Measurements from ENCODE around the gene CTBP2. TPM values are rescaled to one million over a fixed set of nuclear protein-coding genes. Genes with fewer than 3 reads are reported as not detected.

The CTBP2 gene
- total RNA-seq, 8 experiments from 2014 or later: 29.4 to 90.0 (median 44.8) TPM

GRCh38 chr10:125161707-125162119, 1.4 kb upstream of the CTBP2 start:
- H3K4me3 ChIP-seq: peak overlapping the region; percentile 84 to 99 (median 95)
- 5 to 24% (median 20%) methylated on average over 2 to 7 of the region's 39 CpGs; no CpG with 5 or more reads in 7 of the 10 experiments for WGBS, 10 experiments
- H3K27ac ChIP-seq: peak overlapping the region; percentile 91 to 97
- in situ Hi-C loops (cut with MboI; ENCODE audit: low pct_unique_long_range_greater_than_20kb in 2 of 9, low sequenced_read_pairs in 9 of 9, unreplicated experiment in 9 of 9): loop anchor here in 1 of 9 experiments (25.0 kb wide), 2 partner anchors 176 to 551 kb away; partner anchors contain the start of gene EDRF1
- ATAC-seq (replicated peaks in 6 of 8): peak in 6 of 8 experiments; percentile 1 to 21 (median 10)
- peaks cover 10 to 12% of the 10 kb centered on the region in 2 donors for H3K4me1 ChIP-seq (replicated peaks in 1 of 2)

- peaks cover 16 to 18% of the 10 kb centered on the region in 2 donors for H3K4me1 ChIP-seq (replicated peaks in 1 of 2)
- no CpG with 5 or more reads among the region's 76 CpGs for WGBS, 10 experiments
- peak; percentile 45 to 82 (median 73) for ATAC-seq (replicated peaks in 6 of 8)
- in situ Hi-C loops (cut with MboI; ENCODE audit: low pct_unique_long_range_greater_than_20kb in 2 of 9, low sequenced_read_pairs in 9 of 9, unreplicated experiment in 9 of 9): loop anchor here in 1 of 9 experiments (25.0 kb wide), 2 partner anchors 176 to 551 kb away; partner anchors contain the start of gene EDRF1
- H3K27ac ChIP-seq: peak overlapping the region; percentile 91 to 97
- peak overlapping the region; percentile 84 to 99 (median 95) for H3K4me3 ChIP-seq
Measured at GRCh38 chr10:125160856-125161706, 718 bp upstream of the CTBP2 start.

GRCh38 chr10:125159486-125159931, 854 bp downstream of the CTBP2 start:
- ATAC-seq (replicated peaks in 6 of 8): peak in 2 of 8 experiments; percentile 0 to 1
- peak overlapping the region; percentile 91 to 97 for H3K27ac ChIP-seq
- H3K4me1 ChIP-seq (replicated peaks in 1 of 2): peaks cover 25 to 34% of the 10 kb centered on the region in 2 donors
- H3K4me3 ChIP-seq: peak overlapping the region; percentile 84 to 99 (median 95)
- in situ Hi-C loops (cut with MboI; ENCODE audit: low pct_unique_long_range_greater_than_20kb in 2 of 9, low sequenced_read_pairs in 9 of 9, unreplicated experiment in 9 of 9): loop anchor here in 1 of 9 experiments (25.0 kb wide), 2 partner anchors 178 to 553 kb away; partner anchors contain the start of gene EDRF1
- WGBS, 10 experiments: 0% methylated on average over 12 of the region's 66 CpGs; no CpG with 5 or more reads in 9 of the 10 experiments

- Histone ChIP-seq H3K27ac (peak overlapping the region; percentile 91 to 97), H3K4me1 (replicated peaks in 1 of 2) (peaks cover 32 to 41% of the 10 kb centered on the region in 2 donors), H3K4me3 (peak overlapping the region; percentile 84 to 99 (median 95))
- in situ Hi-C loops (cut with MboI; ENCODE audit: low pct_unique_long_range_greater_than_20kb in 2 of 9, low sequenced_read_pairs in 9 of 9, unreplicated experiment in 9 of 9): loop anchor here in 1 of 9 experiments (25.0 kb wide), 2 partner anchors 178 to 553 kb away; partner anchors contain the start of gene EDRF1
- peak; percentile 2 to 14 (median 10) for ATAC-seq (replicated peaks in 6 of 8)
- WGBS, 10 experiments: 0 to 2% (median 0%) methylated on average over 2 to 36 of the region's 115 CpGs; no CpG with 5 or more reads in 3 of the 10 experiments
Measured at GRCh38 chr10:125158601-125159485, 1.5 kb downstream of the CTBP2 start.

GRCh38 chr10:125158275-125158600, 2.1 kb downstream of the CTBP2 start:
- ATAC-seq (replicated peaks in 6 of 8): peak in 3 of 8 experiments; percentile 2 to 7 (median 3)
- Histone ChIP-seq H3K4me3 (peak overlapping the region; percentile 84 to 99 (median 95)), H3K27ac (peak overlapping the region; percentile 91 to 97), H3K4me1 (replicated peaks in 1 of 2) (peaks cover 38 to 47% of the 10 kb centered on the region in 2 donors)
- WGBS, 10 experiments: 0 to 16% (median 0%) methylated on average over 2 to 7 of the region's 7 CpGs
- in situ Hi-C loops (cut with MboI; ENCODE audit: low pct_unique_long_range_greater_than_20kb in 2 of 9, low sequenced_read_pairs in 9 of 9, unreplicated experiment in 9 of 9): loop anchor here in 1 of 9 experiments (25.0 kb wide), 2 partner anchors 179 to 554 kb away; partner anchors contain the start of gene EDRF1

- Histone ChIP-seq H3K4me3 (peak overlapping the region; percentile 84 to 99 (median 95)), H3K27ac (no peak overlapping the region), H3K4me1 (replicated peaks in 1 of 2) (peaks cover 41 to 53% of the 10 kb centered on the region in 2 donors)
- 0 to 80% (median 0%) methylated on average over 1 to 2 of the region's 3 CpGs; no CpG with 5 or more reads in 4 of the 10 experiments for WGBS, 10 experiments
- in situ Hi-C loops (cut with MboI; ENCODE audit: low pct_unique_long_range_greater_than_20kb in 2 of 9, low sequenced_read_pairs in 9 of 9, unreplicated experiment in 9 of 9): loop anchor here in 1 of 9 experiments (25.0 kb wide), 2 partner anchors 180 to 555 kb away; partner anchors contain the start of gene EDRF1
- no peak for ATAC-seq (replicated peaks in 6 of 8)
Measured at GRCh38 chr10:125157505-125157904, 2.9 kb downstream of the CTBP2 start.

- in situ Hi-C loops (cut with MboI; ENCODE audit: low pct_unique_long_range_greater_than_20kb in 2 of 9, low sequenced_read_pairs in 9 of 9, unreplicated experiment in 9 of 9): loop anchor here in 1 of 9 experiments (25.0 kb wide), 2 partner anchors 180 to 555 kb away; partner anchors contain the start of gene EDRF1
- H3K4me1 ChIP-seq (replicated peaks in 1 of 2): peaks cover 43 to 53% of the 10 kb centered on the region in 2 donors
- H3K4me3 ChIP-seq: peak overlapping the region; percentile 84 to 99 (median 95)
- ATAC-seq (replicated peaks in 6 of 8): no peak
- 0 to 48% (median 10%) methylated on average over 3 to 11 of the region's 13 CpGs; no CpG with 5 or more reads in 1 of the 10 experiments for WGBS, 10 experiments
- no peak overlapping the region for H3K27ac ChIP-seq
Measured at GRCh38 chr10:125156739-125157480, 3.5 kb downstream of the CTBP2 start.

- Histone ChIP-seq H3K4me3 (peak overlapping the region in 2 of 5 donors; percentile 2 to 95), H3K27ac (no peak overlapping the region), H3K4me1 (replicated peaks in 1 of 2) (peaks cover 50 to 59% of the 10 kb centered on the region in 2 donors)
- 10 to 93% (median 20%) methylated on average over 1 to 3 of the region's 3 CpGs; no CpG with 5 or more reads in 1 of the 10 experiments for WGBS, 10 experiments
- no peak for ATAC-seq (replicated peaks in 6 of 8)
- in situ Hi-C loops (cut with MboI; ENCODE audit: low pct_unique_long_range_greater_than_20kb in 2 of 9, low sequenced_read_pairs in 9 of 9, unreplicated experiment in 9 of 9): loop anchor here in 1 of 9 experiments (25.0 kb wide), 2 partner anchors 181 to 556 kb away; partner anchors contain the start of gene EDRF1
Measured at GRCh38 chr10:125156196-125156595, 4.2 kb downstream of the CTBP2 start.

- 0 to 50% (median 9%) methylated on average over 1 to 8 of the region's 8 CpGs for WGBS, 10 experiments
- Histone ChIP-seq H3K27ac (peak overlapping the region in 1 of 2 donors; percentile 37), H3K4me1 (replicated peaks in 1 of 2) (peaks cover 56 to 61% of the 10 kb centered on the region in 2 donors), H3K4me3 (peak overlapping the region in 3 of 5 donors; percentile 3 to 95 (median 9))
- in situ Hi-C loops (cut with MboI; ENCODE audit: low pct_unique_long_range_greater_than_20kb in 2 of 9, low sequenced_read_pairs in 9 of 9, unreplicated experiment in 9 of 9): loop anchor here in 1 of 9 experiments (25.0 kb wide), 2 partner anchors 182 to 557 kb away; partner anchors contain the start of gene EDRF1
- peak in 1 of 8 experiments; percentile 4 for ATAC-seq (replicated peaks in 6 of 8)
Measured at GRCh38 chr10:125155101-125155500, 5.3 kb downstream of the CTBP2 start.

GRCh38 chr10:125154529-125154928, 5.8 kb downstream of the CTBP2 start:
- peaks cover 61 to 63% of the 10 kb centered on the region in 2 donors for H3K4me1 ChIP-seq (replicated peaks in 1 of 2)
- peak overlapping the region in 2 of 5 donors; percentile 3 to 9 for H3K4me3 ChIP-seq
- WGBS, 10 experiments: 0 to 73% (median 12%) methylated on average over 2 to 6 of the region's 6 CpGs; no CpG with 5 or more reads in 3 of the 10 experiments
- in situ Hi-C loops (cut with MboI; ENCODE audit: low pct_unique_long_range_greater_than_20kb in 2 of 9, low sequenced_read_pairs in 9 of 9, unreplicated experiment in 9 of 9): loop anchor here in 1 of 9 experiments (25.0 kb wide), 2 partner anchors 183 to 558 kb away; partner anchors contain the start of gene EDRF1
- peak overlapping the region; percentile 27 to 37 for H3K27ac ChIP-seq
- peak in 2 of 8 experiments; percentile 2 to 3 for ATAC-seq (replicated peaks in 6 of 8)
